ENCODE measurements around the gene FOXE1. TPM values are rescaled to one million over a fixed set of nuclear protein-coding genes. Genes with fewer than 3 reads are reported as not detected.
A peak's percentile ranks its signal among the peaks of the same experiment; 100 is the strongest.

Gene FOXE1
- total RNA-seq (not detected in 2 replicates), polyA plus RNA-seq (not detected in 2 replicates)

- DNase-seq (ENCODE audit: low read depth in 1 of 2, low spot score in 1 of 2), result no peak
- no peak for TF ChIP-seq CTCF (IDR thresholded peaks at IDR 0.05; ENCODE audit: low read depth, low read length)
- no peaks in the 10 kb centered on the region for H3K36me3 ChIP-seq
- peak within 1 kb of the TSS; percentile 35 for H3K4me3 ChIP-seq
- H3K9me3 ChIP-seq (ENCODE audit: low read depth), result no peaks in the 10 kb centered on the region
- no peak within 1 kb of the TSS for H3K27ac ChIP-seq
- peaks cover 100% of the 10 kb centered on the region for H3K27me3 ChIP-seq
- H3K4me1 ChIP-seq (ENCODE audit: low read depth), result no peaks in the 10 kb centered on the region
These were observed at the start of gene FOXE1 for GRCh38 chr9:97853056-97853843. FOXE1 (plus strand) TSS chr9:97853226; CDS start chr9:97853915, 689 bp downstream.

GRCh38 chr9:97804059-97804365 lies 49.0 kb upstream of the FOXE1 start:
- Histone ChIP-seq H3K9me3 (ENCODE audit: low read depth) (no peaks in the 10 kb centered on the region), H3K36me3 (no peaks in the 10 kb centered on the region), H3K4me1 (ENCODE audit: low read depth) (no peaks in the 10 kb centered on the region), H3K27ac (no peak overlapping the region), H3K4me3 (peak overlapping the region; percentile 46), H3K27me3 (peaks cover 76% of the 10 kb centered on the region)
- no peak for DNase-seq (ENCODE audit: low read depth in 1 of 2, low spot score in 1 of 2)
- TF ChIP-seq CTCF (IDR thresholded peaks at IDR 0.05; ENCODE audit: low read depth, low read length), result no peak

GRCh38 chr9:97806721-97807120 lies 46.3 kb upstream of the FOXE1 start:
- Histone ChIP-seq H3K27ac (no peak overlapping the region), H3K4me1 (ENCODE audit: low read depth) (no peaks in the 10 kb centered on the region), H3K9me3 (ENCODE audit: low read depth) (no peaks in the 10 kb centered on the region), H3K27me3 (peaks cover 53% of the 10 kb centered on the region), H3K36me3 (no peaks in the 10 kb centered on the region), H3K4me3 (no peak overlapping the region)
- no peak for DNase-seq (ENCODE audit: low read depth in 1 of 2, low spot score in 1 of 2)
- TF ChIP-seq CTCF (IDR thresholded peaks at IDR 0.05; ENCODE audit: low read depth, low read length), result no peak

- Histone ChIP-seq H3K27ac (no peak overlapping the region), H3K27me3 (peaks cover 43% of the 10 kb centered on the region), H3K9me3 (ENCODE audit: low read depth) (no peaks in the 10 kb centered on the region), H3K36me3 (no peaks in the 10 kb centered on the region), H3K4me1 (ENCODE audit: low read depth) (no peaks in the 10 kb centered on the region), H3K4me3 (no peak overlapping the region)
- no peak for DNase-seq (ENCODE audit: low read depth in 1 of 2, low spot score in 1 of 2)
- TF ChIP-seq CTCF (IDR thresholded peaks at IDR 0.05; ENCODE audit: low read depth, low read length), result no peak
These were observed 45.3 kb upstream of the FOXE1 start for GRCh38 chr9:97807681-97808080.

GRCh38 chr9:97808415-97808814 lies 44.6 kb upstream of the FOXE1 start:
- no peak for DNase-seq (ENCODE audit: low read depth in 1 of 2, low spot score in 1 of 2)
- H3K27me3 ChIP-seq, result peaks cover 42% of the 10 kb centered on the region

More at GRCh38 chr9:97808415-97808814, 44.6 kb upstream of the FOXE1 start:
- Histone ChIP-seq H3K4me3 (no peak overlapping the region), H3K36me3 (no peaks in the 10 kb centered on the region), H3K4me1 (ENCODE audit: low read depth) (no peaks in the 10 kb centered on the region), H3K9me3 (ENCODE audit: low read depth) (no peaks in the 10 kb centered on the region), H3K27ac (no peak overlapping the region)
- no peak for TF ChIP-seq CTCF (IDR thresholded peaks at IDR 0.05; ENCODE audit: low read depth, low read length)

All from cardiac muscle cell (in vitro differentiated cells and primary cell).